ENCODE measurements around the gene SCAPER.
"Not testable (repeated sequence)": the region's sequence is repeated elsewhere in the genome, so short reads cannot be mapped to it uniquely, and the experiment has no call there.

Gene SCAPER

GRCh38 chr15:76514282-76514681 is 390.9 kb downstream of the SCAPER start:
- no peak for ATAC-seq
- no peaks in the 10 kb centered on the region for H3K4me1 Mint-ChIP-seq

GRCh38 chr15:76512971-76513370 is 392.2 kb downstream of the SCAPER start:
- ATAC-seq, result no peak
- peaks cover 31% of the 10 kb centered on the region for H3K36me3 Mint-ChIP-seq
- no peaks in the 10 kb centered on the region for H3K27me3 Mint-ChIP-seq
- H3K9me3 Mint-ChIP-seq, result peaks cover 3% of the 10 kb centered on the region
- no peaks in the 10 kb centered on the region for H3K4me1 Mint-ChIP-seq
- H3K4me3 Mint-ChIP-seq, result no peak overlapping the region
- H3K27ac Mint-ChIP-seq, result no peak overlapping the region

More at GRCh38 chr15:76514282-76514681, 390.9 kb downstream of the SCAPER start:
- Mint-ChIP-seq H3K9me3 (peaks cover 3% of the 10 kb centered on the region), H3K27me3 (no peaks in the 10 kb centered on the region), H3K4me3 (no peak overlapping the region), H3K27ac (no peak overlapping the region), H3K36me3 (peaks cover 31% of the 10 kb centered on the region)

GRCh38 chr15:76510663-76511062 is 394.5 kb downstream of the SCAPER start:
- not testable (repeated sequence) for H3K4me3 Mint-ChIP-seq, ATAC-seq, H3K27me3 Mint-ChIP-seq, H3K4me1 Mint-ChIP-seq, H3K9me3 Mint-ChIP-seq, H3K27ac Mint-ChIP-seq
- peaks cover 34% of the 10 kb centered on the region for H3K36me3 Mint-ChIP-seq

- peaks cover 35% of the 10 kb centered on the region for H3K36me3 Mint-ChIP-seq
- H3K4me3 Mint-ChIP-seq, result no peak overlapping the region
- H3K9me3 Mint-ChIP-seq, result peaks cover 4% of the 10 kb centered on the region
- no peak overlapping the region for H3K27ac Mint-ChIP-seq
- H3K4me1 Mint-ChIP-seq, result no peaks in the 10 kb centered on the region
- H3K27me3 Mint-ChIP-seq, result no peaks in the 10 kb centered on the region
- ATAC-seq, result no peak
Measured at GRCh38 chr15:76503804-76504203, 401.3 kb downstream of the SCAPER start.

GRCh38 chr15:76503121-76503520 is 402.0 kb downstream of the SCAPER start:
- ATAC-seq, result no peak
- no peaks in the 10 kb centered on the region for H3K27me3 Mint-ChIP-seq
- no peak overlapping the region for H3K4me3 Mint-ChIP-seq
- H3K9me3 Mint-ChIP-seq, result peaks cover 4% of the 10 kb centered on the region
- H3K4me1 Mint-ChIP-seq, result no peaks in the 10 kb centered on the region
- peaks cover 40% of the 10 kb centered on the region for H3K36me3 Mint-ChIP-seq
- H3K27ac Mint-ChIP-seq, result no peak overlapping the region

GRCh38 chr15:76502678-76503077 is 402.5 kb downstream of the SCAPER start:
- Mint-ChIP-seq H3K9me3 (peaks cover 4% of the 10 kb centered on the region), H3K27ac (no peak overlapping the region), H3K4me1 (no peaks in the 10 kb centered on the region), H3K27me3 (no peaks in the 10 kb centered on the region), H3K4me3 (no peak overlapping the region), H3K36me3 (peaks cover 40% of the 10 kb centered on the region)
- no peak for ATAC-seq

GRCh38 chr15:76502185-76502584 is 403.0 kb downstream of the SCAPER start:
- H3K4me1 Mint-ChIP-seq, H3K27me3 Mint-ChIP-seq, H3K27ac Mint-ChIP-seq, H3K4me3 Mint-ChIP-seq, H3K9me3 Mint-ChIP-seq, ATAC-seq: not testable (repeated sequence)
- H3K36me3 Mint-ChIP-seq, result peaks cover 45% of the 10 kb centered on the region

- no peak for ATAC-seq
- Mint-ChIP-seq H3K9me3 (peaks cover 8% of the 10 kb centered on the region), H3K36me3 (peaks cover 48% of the 10 kb centered on the region), H3K4me1 (no peaks in the 10 kb centered on the region), H3K27me3 (no peaks in the 10 kb centered on the region), H3K4me3 (no peak overlapping the region), H3K27ac (no peak overlapping the region)
Measured at GRCh38 chr15:76501726-76502125, 403.4 kb downstream of the SCAPER start.

GRCh38 chr15:76501011-76501410 is 404.1 kb downstream of the SCAPER start:
- H3K4me3 Mint-ChIP-seq, result no peak overlapping the region
- peaks cover 8% of the 10 kb centered on the region for H3K9me3 Mint-ChIP-seq
- H3K27me3 Mint-ChIP-seq, result no peaks in the 10 kb centered on the region
- H3K4me1 Mint-ChIP-seq, result no peaks in the 10 kb centered on the region
- ATAC-seq, result no peak
- H3K27ac Mint-ChIP-seq, result no peak overlapping the region
- peaks cover 47% of the 10 kb centered on the region for H3K36me3 Mint-ChIP-seq

- H3K4me3 Mint-ChIP-seq, result no peak overlapping the region
- H3K4me1 Mint-ChIP-seq, result no peaks in the 10 kb centered on the region
- no peak for ATAC-seq
- H3K27ac Mint-ChIP-seq, result no peak overlapping the region
- H3K27me3 Mint-ChIP-seq, result no peaks in the 10 kb centered on the region
- H3K36me3 Mint-ChIP-seq, result peaks cover 21% of the 10 kb centered on the region
- peaks cover 4% of the 10 kb centered on the region for H3K9me3 Mint-ChIP-seq
Measured at GRCh38 chr15:76495487-76495886, 409.7 kb downstream of the SCAPER start.

GRCh38 chr15:76492538-76492937 is 412.6 kb downstream of the SCAPER start:
- ATAC-seq, result no peak
- Mint-ChIP-seq H3K27me3 (no peaks in the 10 kb centered on the region), H3K36me3 (peaks cover 28% of the 10 kb centered on the region), H3K27ac (no peak overlapping the region), H3K4me3 (no peak overlapping the region), H3K9me3 (peaks cover 7% of the 10 kb centered on the region), H3K4me1 (no peaks in the 10 kb centered on the region)

GRCh38 chr15:76483752-76484151 is 421.4 kb downstream of the SCAPER start:
- no peak overlapping the region for H3K27ac Mint-ChIP-seq
- no peak overlapping the region for H3K4me3 Mint-ChIP-seq
- peaks cover 2% of the 10 kb centered on the region for H3K9me3 Mint-ChIP-seq
- H3K36me3 Mint-ChIP-seq, result peaks cover 7% of the 10 kb centered on the region
- no peaks in the 10 kb centered on the region for H3K4me1 Mint-ChIP-seq
- ATAC-seq, result no peak
- no peaks in the 10 kb centered on the region for H3K27me3 Mint-ChIP-seq

GRCh38 chr15:76483018-76483417 is 422.1 kb downstream of the SCAPER start:
- Mint-ChIP-seq H3K9me3 (peaks cover 2% of the 10 kb centered on the region), H3K36me3 (peaks cover 7% of the 10 kb centered on the region), H3K27me3 (no peaks in the 10 kb centered on the region), H3K4me1 (no peaks in the 10 kb centered on the region), H3K4me3 (no peak overlapping the region), H3K27ac (no peak overlapping the region)
- no peak for ATAC-seq

- Mint-ChIP-seq H3K27ac (no peak overlapping the region), H3K9me3 (no peaks in the 10 kb centered on the region), H3K27me3 (no peaks in the 10 kb centered on the region), H3K4me1 (no peaks in the 10 kb centered on the region), H3K36me3 (no peaks in the 10 kb centered on the region), H3K4me3 (no peak overlapping the region)
- no peak for ATAC-seq
Measured at GRCh38 chr15:76480267-76480666, 424.9 kb downstream of the SCAPER start.

GRCh38 chr15:76470691-76471090 is 434.4 kb downstream of the SCAPER start:
- H3K9me3 Mint-ChIP-seq, result peaks cover 19% of the 10 kb centered on the region
- H3K27me3 Mint-ChIP-seq, result no peaks in the 10 kb centered on the region
- no peak overlapping the region for H3K27ac Mint-ChIP-seq
- no peaks in the 10 kb centered on the region for H3K4me1 Mint-ChIP-seq
- H3K4me3 Mint-ChIP-seq, result no peak overlapping the region
- no peak for ATAC-seq
- H3K36me3 Mint-ChIP-seq, result peaks cover 72% of the 10 kb centered on the region

GRCh38 chr15:76468722-76469121 is 436.4 kb downstream of the SCAPER start:
- Mint-ChIP-seq H3K27me3 (no peaks in the 10 kb centered on the region), H3K4me1 (no peaks in the 10 kb centered on the region), H3K9me3 (peaks cover 20% of the 10 kb centered on the region), H3K4me3 (no peak overlapping the region), H3K36me3 (peaks cover 85% of the 10 kb centered on the region), H3K27ac (no peak overlapping the region)
- no peak for ATAC-seq

GRCh38 chr15:76467136-76467535 is 438.0 kb downstream of the SCAPER start:
- Mint-ChIP-seq H3K27me3 (no peaks in the 10 kb centered on the region), H3K4me1 (no peaks in the 10 kb centered on the region), H3K27ac (no peak overlapping the region), H3K4me3 (no peak overlapping the region), H3K36me3 (peaks cover 88% of the 10 kb centered on the region), H3K9me3 (peaks cover 20% of the 10 kb centered on the region)
- ATAC-seq, result no peak

Data from stimulated activated memory B cell treated with anti-CD40 and anti-IgM and Interleukin-4, amounts not matched to agents 10 μg/mL and 1 μg/mL and 100 μg/mL, for 72 hours (primary cell).